Measurements from ENCODE around the gene GINS1.

Gene GINS1

GRCh38 chr20:25478889-25479568 lies 71.6 kb downstream of the GINS1 start:
- no peak for DNase-seq

GRCh38 chr20:25479638-25480037 lies 72.2 kb downstream of the GINS1 start:
- DNase-seq: no peak

GRCh38 chr20:25480156-25480555 lies 72.7 kb downstream of the GINS1 start:
- no peak for DNase-seq

GRCh38 chr20:25480797-25481196 lies 73.3 kb downstream of the GINS1 start:
- DNase-seq: no peak

- no peak for DNase-seq
These were observed 73.9 kb downstream of the GINS1 start for GRCh38 chr20:25481235-25481917.

- no peak for DNase-seq
These were observed 74.4 kb downstream of the GINS1 start for GRCh38 chr20:25481918-25482253.

- no peak for DNase-seq
These were observed 76.1 kb downstream of the GINS1 start for GRCh38 chr20:25483431-25484132.

- DNase-seq: no peak
These were observed 76.9 kb downstream of the GINS1 start for GRCh38 chr20:25484224-25484846.

GRCh38 chr20:25484911-25485511 lies 77.5 kb downstream of the GINS1 start:
- no peak for DNase-seq

GRCh38 chr20:25485872-25486271 lies 78.4 kb downstream of the GINS1 start:
- DNase-seq: no peak

GRCh38 chr20:25486377-25486776 lies 78.9 kb downstream of the GINS1 start:
- no peak for DNase-seq

GRCh38 chr20:25487306-25487705 lies 79.8 kb downstream of the GINS1 start:
- no peak for DNase-seq

GRCh38 chr20:25487975-25488374 lies 80.5 kb downstream of the GINS1 start:
- DNase-seq: no peak

- DNase-seq: no peak
These were observed 81.9 kb downstream of the GINS1 start for GRCh38 chr20:25489221-25489871.

- no peak for DNase-seq
These were observed 83.4 kb downstream of the GINS1 start for GRCh38 chr20:25490656-25491445.

- no peak for DNase-seq
These were observed 84.1 kb downstream of the GINS1 start for GRCh38 chr20:25491446-25492038.

- DNase-seq: no peak
These were observed 85.7 kb downstream of the GINS1 start for GRCh38 chr20:25493137-25493536.

GRCh38 chr20:25493748-25494505 lies 86.5 kb downstream of the GINS1 start:
- DNase-seq: no peak

GRCh38 chr20:25494506-25495188 lies 87.2 kb downstream of the GINS1 start:
- DNase-seq: no peak

- no peak for DNase-seq
These were observed 87.8 kb downstream of the GINS1 start for GRCh38 chr20:25495189-25495824.
